DMS53 (cell line): Measurements from ENCODE around the gene MTCH1.
A peak's percentile ranks its signal among the peaks of the same experiment; 100 is the strongest.

Source experiments
- DNase-seq: peaks from one replicate; lab custom pipeline; 2025; lab: John Stamatoyannopoulos, UW

The MTCH1 gene

DNA sequence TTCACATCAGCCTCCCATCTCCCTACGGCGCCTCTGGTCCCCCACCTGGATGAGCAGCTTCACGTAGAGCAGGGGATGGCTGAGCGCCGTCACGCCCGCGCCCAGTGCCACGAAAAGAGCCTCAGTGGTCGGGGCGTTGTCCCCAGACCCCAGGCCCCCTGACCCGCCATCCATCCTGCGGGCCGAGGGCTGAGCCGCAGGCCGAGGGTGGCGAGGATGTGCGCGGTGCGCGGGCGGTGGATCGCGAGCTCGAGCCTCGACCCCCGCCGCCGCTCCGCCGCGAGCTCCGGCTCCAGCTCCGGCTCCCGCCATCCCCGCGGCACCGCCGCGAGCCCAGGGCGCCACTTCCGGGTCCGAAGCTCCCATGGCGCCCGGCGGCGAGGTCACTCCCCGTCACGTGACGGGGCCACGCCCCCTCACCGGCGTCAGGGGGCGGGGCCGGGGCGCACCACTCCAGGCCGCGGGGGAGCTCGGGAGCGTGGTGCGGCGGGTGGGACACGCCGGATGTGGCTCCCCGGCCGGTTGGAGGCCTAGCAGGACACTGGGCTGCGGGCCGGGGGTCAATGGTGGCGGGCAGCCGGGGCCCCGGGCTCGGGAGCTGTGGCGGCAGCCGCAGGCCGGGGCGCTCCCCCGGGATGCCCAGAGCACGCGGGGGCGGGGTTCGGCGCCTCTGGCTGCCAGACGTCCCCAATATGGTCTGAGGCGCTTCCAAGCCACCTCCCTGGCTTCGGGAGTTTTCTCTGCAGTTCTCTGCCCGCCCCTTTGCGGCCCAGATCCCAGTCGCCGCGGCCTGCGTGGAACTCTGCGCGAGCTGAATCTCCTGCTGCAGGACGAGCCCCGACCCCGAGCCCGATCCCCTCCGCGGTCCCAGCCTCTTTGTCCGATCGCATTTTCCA is at the start of gene MTCH1:
Gene MTCH1, minus strand, starts transcription at position 389 of the 896 bp plus-strand sequence. Its CDS starts 23 bp downstream, at position 366.
- peak; percentile 93 for DNase-seq

- no peak for DNase-seq
Observed at GRCh38 chr6:37033819-37034795, 48.1 kb upstream of the MTCH1 start.

DNA sequence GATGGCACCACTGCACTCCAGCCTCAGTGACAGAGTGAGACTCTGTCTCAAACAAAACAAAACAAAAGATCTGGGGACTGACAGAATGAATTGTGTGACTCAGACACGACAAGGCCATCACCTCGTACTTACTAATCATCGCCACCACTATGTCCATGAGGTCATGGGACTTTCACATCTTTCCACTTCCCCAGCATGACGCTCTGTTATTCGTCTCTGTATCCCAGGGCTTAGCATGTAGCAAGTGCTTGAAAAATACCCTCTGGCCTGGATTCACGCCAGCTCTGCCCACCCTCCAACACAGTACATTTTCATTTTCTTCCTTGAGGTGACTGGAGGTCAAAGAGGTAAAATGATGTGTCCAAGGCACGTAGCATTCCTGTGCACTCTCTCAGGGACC is 47.3 kb upstream of the MTCH1 start:
- no peak for DNase-seq

DNA sequence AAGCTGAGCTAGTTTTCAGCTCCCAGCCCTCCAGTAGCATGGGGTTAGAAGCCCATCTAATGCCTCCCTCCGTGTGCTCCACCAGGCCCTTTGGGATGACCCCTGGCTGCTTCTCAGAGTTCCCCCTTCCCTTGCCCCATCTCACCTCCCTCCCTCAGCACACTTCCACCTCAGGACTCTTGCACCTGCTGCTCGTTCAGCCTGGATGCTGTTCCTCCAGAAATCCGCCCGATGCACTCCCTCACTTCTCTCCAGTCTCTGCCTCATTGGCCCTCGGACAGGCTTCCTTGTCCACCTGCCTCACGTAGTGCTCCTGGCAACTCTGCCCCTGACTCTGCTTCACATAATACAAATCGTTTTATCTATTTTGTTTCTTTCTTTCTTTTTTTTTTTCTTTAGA is 46.2 kb upstream of the MTCH1 start:
- DNase-seq: no peak

GRCh38 chr6:37030599-37030998 is 44.6 kb upstream of the MTCH1 start:
- DNase-seq: no peak

- DNase-seq: peak; percentile 91
Observed at GRCh38 chr6:37029249-37029971, 43.4 kb upstream of the MTCH1 start.

GRCh38 chr6:37027811-37028469 is 41.9 kb upstream of the MTCH1 start:
- no peak for DNase-seq

- no peak for DNase-seq
Observed at GRCh38 chr6:37027036-37027720, 41.2 kb upstream of the MTCH1 start.

GRCh38 chr6:37025621-37026466 is 39.8 kb upstream of the MTCH1 start:
- no peak for DNase-seq

- peak; percentile 86 for DNase-seq
Observed at GRCh38 chr6:37024656-37025337, 38.8 kb upstream of the MTCH1 start.

- DNase-seq: no peak
Observed at GRCh38 chr6:37022135-37022863, 36.3 kb upstream of the MTCH1 start.

GRCh38 chr6:37021356-37022129 is 35.5 kb upstream of the MTCH1 start:
- DNase-seq: peak; percentile 48

DNA sequence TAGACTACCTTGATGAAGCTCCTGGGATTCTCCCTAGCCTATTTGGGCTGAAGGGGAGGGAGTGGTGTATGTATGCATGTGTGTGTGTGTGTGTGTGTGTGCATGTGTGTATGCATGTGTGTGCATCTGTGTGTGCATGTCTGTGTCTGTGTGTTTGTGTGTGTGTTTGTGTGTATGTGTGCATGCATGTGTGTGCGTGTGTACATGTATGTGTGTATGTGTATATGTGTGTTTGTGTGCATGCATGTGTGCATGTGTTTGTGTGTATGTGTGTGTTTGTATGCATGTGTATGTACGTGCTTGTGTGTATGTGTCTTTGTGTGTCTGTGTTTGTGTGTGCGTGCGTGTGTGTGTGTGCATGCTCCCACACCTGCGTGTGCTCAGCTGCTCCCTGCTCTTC is 34.8 kb upstream of the MTCH1 start:
- peak; percentile 8 for DNase-seq

DNA sequence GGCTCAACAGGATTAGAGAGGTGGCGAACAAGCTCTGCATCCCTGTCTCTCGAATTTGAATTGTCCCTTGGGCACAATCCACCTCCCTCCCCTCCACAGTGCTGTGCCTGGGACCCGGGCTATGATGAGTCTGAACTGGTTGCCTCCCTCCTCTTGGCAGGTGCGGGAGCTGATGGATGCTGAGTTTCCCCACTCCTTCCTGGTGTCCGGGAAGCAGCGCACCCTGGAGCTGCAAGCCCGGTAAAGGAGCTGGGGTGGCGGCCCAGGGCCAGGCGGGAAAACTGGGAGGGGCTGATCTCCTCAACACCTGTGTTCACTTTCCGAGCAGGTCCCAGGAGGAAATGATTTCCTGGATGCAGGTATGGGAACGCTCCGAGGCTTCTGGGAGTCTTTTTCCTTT is 34.4 kb upstream of the MTCH1 start:
- peak; percentile 79 for DNase-seq

DNA sequence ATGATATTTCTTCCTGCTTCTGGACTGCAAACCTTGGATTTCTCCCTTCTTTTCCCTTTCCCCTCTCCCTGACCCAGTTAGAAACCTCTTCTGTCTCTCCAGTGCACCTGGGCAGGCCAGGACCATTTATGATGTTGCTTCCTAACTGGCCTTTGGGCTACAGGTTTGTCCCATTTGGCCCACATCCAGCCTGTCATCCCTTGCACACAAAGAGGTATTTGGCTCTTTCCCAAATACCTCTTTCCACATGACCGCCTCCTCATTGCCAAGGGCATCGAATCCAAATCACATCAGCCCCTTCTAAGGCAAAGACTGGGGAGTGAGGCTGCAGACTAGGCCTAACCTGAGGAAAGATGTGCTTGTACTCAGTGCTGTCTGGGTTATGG is 33.1 kb upstream of the MTCH1 start:
- peak; percentile 70 for DNase-seq

- peak; percentile 91 for DNase-seq
Observed at GRCh38 chr6:37018198-37019064, 32.4 kb upstream of the MTCH1 start.
